ENCODE data around the gene PPFIA4. TPM values are rescaled to one million over a fixed set of nuclear protein-coding genes. Genes with fewer than 3 reads are reported as not detected.

Gene PPFIA4
- polyA plus RNA-seq, 1 donor (not counting 4 experiments of a cell fraction or from before 2014, with no cell fraction given), result 2.3 TPM

DNA sequence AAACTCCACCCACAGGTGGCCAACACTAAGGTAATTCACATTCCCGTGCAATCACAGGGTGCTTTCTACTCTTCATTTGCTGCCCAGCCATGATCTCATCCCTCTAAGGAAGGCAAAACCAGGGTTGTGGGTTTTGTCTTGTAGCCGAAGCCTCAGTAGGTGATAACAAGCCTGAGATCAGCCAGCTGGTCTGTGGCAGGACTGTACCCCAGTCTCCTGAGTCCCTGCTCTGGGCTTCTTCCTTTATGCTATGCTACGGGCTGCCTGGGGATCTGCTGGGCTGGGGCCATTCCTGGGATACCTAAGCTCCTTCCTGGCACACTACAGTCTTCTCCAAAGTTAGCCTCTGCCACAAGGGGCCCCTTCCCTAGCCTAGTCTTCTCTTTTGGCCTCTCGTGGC lies 9.8 kb downstream of the PPFIA4 start:
- no peak overlapping the region for H3K27ac ChIP-seq (ENCODE audit: control insufficient read depth, insufficient read depth, low read length)
- H2AFZ ChIP-seq (ENCODE audit: control insufficient read depth, low read length), result no peak overlapping the region
- H3K9ac ChIP-seq (ENCODE audit: control insufficient read depth, extremely low read depth, insufficient read depth, low read length), result no peak overlapping the region
- dilution Hi-C loops (cut with MboI; ENCODE audit: extremely low pct_ligation_motif_present, low sequenced_read_pairs), result loop anchor here (25.0 kb wide), 1 partner anchor 226 kb away; no protein-coding TSS in a partner anchor
- H3K79me2 ChIP-seq (ENCODE audit: control insufficient read depth, insufficient read depth, low read length), result no peaks in the 10 kb centered on the region
- no peak for FAIRE-seq
- peaks cover 5% of the 10 kb centered on the region for H3K27me3 ChIP-seq (ENCODE audit: control insufficient read depth, extremely low read depth, insufficient read depth, low read length)
- no peaks in the 10 kb centered on the region for H3K36me3 ChIP-seq (ENCODE audit: control insufficient read depth in 2 of 2, extremely low read depth in 1 of 2, insufficient read depth in 2 of 2, low read length in 2 of 2)
- H3K4me2 ChIP-seq (ENCODE audit: control insufficient read depth, extremely low read depth, insufficient read depth, low read depth, low read length), result no peak overlapping the region
- no peaks in the 10 kb centered on the region for H3K9me3 ChIP-seq (ENCODE audit: control insufficient read depth, low read depth, low read length)
- TF ChIP-seq EZH2 (IDR thresholded peaks at IDR 0.05; ENCODE audit: low read length), result no peak
- H3K9me1 ChIP-seq (ENCODE audit: control insufficient read depth, extremely low read depth, insufficient read depth, low read length), result no peaks in the 10 kb centered on the region
- peaks cover 23% of the 10 kb centered on the region for H3K4me1 ChIP-seq (ENCODE audit: control insufficient read depth, extremely low read depth, insufficient read depth, low read length)
- H3K4me3 ChIP-seq (ENCODE audit: control insufficient read depth in 2 of 3, extremely low read depth in 1 of 3, insufficient read depth in 2 of 3, low read depth in 1 of 3, low read length in 3 of 3), result no peak overlapping the region
- H4K20me1 ChIP-seq (ENCODE audit: control insufficient read depth, extremely low read depth, insufficient read depth, low read length), result peaks cover 5% of the 10 kb centered on the region
- no peak for DNase-seq (ENCODE audit: low read depth, low spot score)

DNA sequence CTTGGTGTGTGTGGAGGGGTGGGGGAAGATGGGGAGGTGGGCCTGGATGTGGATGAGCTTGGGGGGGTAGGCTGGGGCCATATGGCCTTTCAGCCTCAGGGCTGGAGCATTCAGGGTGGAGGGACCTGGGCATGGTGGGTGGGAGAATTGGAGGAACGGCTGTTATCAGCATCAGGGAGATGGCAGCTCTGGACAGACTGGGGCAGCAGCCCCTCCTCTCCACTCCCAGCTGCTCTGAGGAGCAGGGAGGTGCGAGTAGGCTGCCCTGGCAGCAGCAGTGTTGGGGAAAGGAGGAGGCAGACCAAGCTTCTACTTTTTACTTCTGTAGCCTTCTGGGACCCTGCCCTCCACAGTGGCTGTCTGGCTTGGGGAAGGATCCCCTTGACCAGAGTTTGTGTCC lies 10.2 kb downstream of the PPFIA4 start:
- Histone ChIP-seq H2AFZ (ENCODE audit: control insufficient read depth, low read length) (no peak overlapping the region), H3K9me3 (ENCODE audit: control insufficient read depth, low read depth, low read length) (no peaks in the 10 kb centered on the region), H3K36me3 (ENCODE audit: control insufficient read depth in 2 of 2, extremely low read depth in 1 of 2, insufficient read depth in 2 of 2, low read length in 2 of 2) (no peaks in the 10 kb centered on the region), H3K27ac (ENCODE audit: control insufficient read depth, insufficient read depth, low read length) (no peak overlapping the region), H3K4me2 (ENCODE audit: control insufficient read depth, extremely low read depth, insufficient read depth, low read depth, low read length) (no peak overlapping the region), H3K9me1 (ENCODE audit: control insufficient read depth, extremely low read depth, insufficient read depth, low read length) (no peaks in the 10 kb centered on the region), H3K4me1 (ENCODE audit: control insufficient read depth, extremely low read depth, insufficient read depth, low read length) (peaks cover 23% of the 10 kb centered on the region), H3K27me3 (ENCODE audit: control insufficient read depth, extremely low read depth, insufficient read depth, low read length) (peaks cover 5% of the 10 kb centered on the region), H3K79me2 (ENCODE audit: control insufficient read depth, insufficient read depth, low read length) (no peaks in the 10 kb centered on the region), H4K20me1 (ENCODE audit: control insufficient read depth, extremely low read depth, insufficient read depth, low read length) (peaks cover 5% of the 10 kb centered on the region), H3K9ac (ENCODE audit: control insufficient read depth, extremely low read depth, insufficient read depth, low read length) (no peak overlapping the region), H3K4me3 (ENCODE audit: control insufficient read depth in 2 of 3, extremely low read depth in 1 of 3, insufficient read depth in 2 of 3, low read depth in 1 of 3, low read length in 3 of 3) (no peak overlapping the region)
- DNase-seq (ENCODE audit: low read depth, low spot score) (no peak), FAIRE-seq (no peak)
- dilution Hi-C loops (cut with MboI; ENCODE audit: extremely low pct_ligation_motif_present, low sequenced_read_pairs), result loop anchor here (25.0 kb wide), 1 partner anchor 226 kb away; no protein-coding TSS in a partner anchor
- TF ChIP-seq EZH2 (IDR thresholded peaks at IDR 0.05; ENCODE audit: low read length), result no peak
- TF ChIP-seq, protein P1, sequence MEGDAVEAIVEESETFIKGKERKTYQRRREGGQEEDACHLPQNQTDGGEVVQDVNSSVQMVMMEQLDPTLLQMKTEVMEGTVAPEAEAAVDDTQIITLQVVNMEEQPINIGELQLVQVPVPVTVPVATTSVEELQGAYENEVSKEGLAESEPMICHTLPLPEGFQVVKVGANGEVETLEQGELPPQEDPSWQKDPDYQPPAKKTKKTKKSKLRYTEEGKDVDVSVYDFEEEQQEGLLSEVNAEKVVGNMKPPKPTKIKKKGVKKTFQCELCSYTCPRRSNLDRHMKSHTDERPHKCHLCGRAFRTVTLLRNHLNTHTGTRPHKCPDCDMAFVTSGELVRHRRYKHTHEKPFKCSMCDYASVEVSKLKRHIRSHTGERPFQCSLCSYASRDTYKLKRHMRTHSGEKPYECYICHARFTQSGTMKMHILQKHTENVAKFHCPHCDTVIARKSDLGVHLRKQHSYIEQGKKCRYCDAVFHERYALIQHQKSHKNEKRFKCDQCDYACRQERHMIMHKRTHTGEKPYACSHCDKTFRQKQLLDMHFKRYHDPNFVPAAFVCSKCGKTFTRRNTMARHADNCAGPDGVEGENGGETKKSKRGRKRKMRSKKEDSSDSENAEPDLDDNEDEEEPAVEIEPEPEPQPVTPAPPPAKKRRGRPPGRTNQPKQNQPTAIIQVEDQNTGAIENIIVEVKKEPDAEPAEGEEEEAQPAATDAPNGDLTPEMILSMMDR (optimal IDR thresholded peaks at IDR 0.05 in 1 of 3, IDR thresholded peaks at IDR 0.05 in 1 of 3, conservative IDR thresholded peaks at IDR 0.05 in 1 of 3; ENCODE audit: extremely low read depth in 1 of 3, insufficient read depth in 2 of 3, low read length in 3 of 3), result no peak
